HG02798 (cell line): ENCODE data around the gene FSD1.
"Not testable (repeated sequence)": the region's sequence is repeated elsewhere in the genome, so short reads cannot be mapped to it uniquely, and the experiment has no call there.

Experiments
- ATAC-seq: cut with Tn5 transposase; IDR thresholded peaks from one replicate; pipeline ENCODE4 v1.9.1; 2021; ENCODE audit warnings: mild to moderate bottlenecking; ENCODE audit not compliant: unreplicated experiment, poor library complexity

The FSD1 gene

GRCh38 chr19:4284176-4284958 lies 20.0 kb upstream of the FSD1 start:
- no peak for ATAC-seq

GRCh38 chr19:4284974-4285373 lies 19.4 kb upstream of the FSD1 start:
- ATAC-seq, result no peak

GRCh38 chr19:4286141-4286540 lies 18.3 kb upstream of the FSD1 start:
- ATAC-seq, result not testable (repeated sequence)

- no peak for ATAC-seq
Observed at GRCh38 chr19:4288091-4288777, 16.2 kb upstream of the FSD1 start.

- no peak for ATAC-seq
Observed at GRCh38 chr19:4291184-4291732, 13.1 kb upstream of the FSD1 start.

- no peak for ATAC-seq
Observed at GRCh38 chr19:4292515-4292914, 11.9 kb upstream of the FSD1 start.

GRCh38 chr19:4294389-4294788 lies 10.0 kb upstream of the FSD1 start:
- no peak for ATAC-seq

- ATAC-seq, result no peak
Observed at GRCh38 chr19:4295972-4296771, 8.2 kb upstream of the FSD1 start.

- no peak for ATAC-seq
Observed at GRCh38 chr19:4297901-4298809, 6.2 kb upstream of the FSD1 start.

GRCh38 chr19:4298810-4299550 lies 5.4 kb upstream of the FSD1 start:
- ATAC-seq, result no peak

GRCh38 chr19:4300589-4300988 lies 3.8 kb upstream of the FSD1 start:
- no peak for ATAC-seq

GRCh38 chr19:4301590-4302242 lies 2.7 kb upstream of the FSD1 start:
- no peak for ATAC-seq

- ATAC-seq, result no peak
Observed at GRCh38 chr19:4302243-4302640, 2.2 kb upstream of the FSD1 start, which contains the start of gene TMIGD2. Gene TMIGD2, minus strand, starts transcription at chr19:4302389. Its CDS starts 4 bp downstream, at chr19:4302385.

- ATAC-seq, result no peak
Observed at GRCh38 chr19:4303819-4304537, 420 bp upstream of the FSD1 start.

- no peak for ATAC-seq
Observed at GRCh38 chr19:4305257-4305612, 837 bp downstream of the FSD1 start.

- ATAC-seq, result no peak
Observed at GRCh38 chr19:4305659-4306058, 1.3 kb downstream of the FSD1 start.

GRCh38 chr19:4310247-4311121 lies 6.1 kb downstream of the FSD1 start:
- no peak for ATAC-seq
